Measurements from ENCODE around the gene TWSG1. TPM values are rescaled to one million over a fixed set of nuclear protein-coding genes. Genes with fewer than 3 reads are reported as not detected.
"Not testable (repeated sequence)": the region's sequence is repeated elsewhere in the genome, so short reads cannot be mapped to it uniquely, and the experiment has no call there.

Gene TWSG1
- total RNA-seq, 6 experiments from 2014 or later, result 3.7 to 11.3 (median 5.9) TPM

DNA sequence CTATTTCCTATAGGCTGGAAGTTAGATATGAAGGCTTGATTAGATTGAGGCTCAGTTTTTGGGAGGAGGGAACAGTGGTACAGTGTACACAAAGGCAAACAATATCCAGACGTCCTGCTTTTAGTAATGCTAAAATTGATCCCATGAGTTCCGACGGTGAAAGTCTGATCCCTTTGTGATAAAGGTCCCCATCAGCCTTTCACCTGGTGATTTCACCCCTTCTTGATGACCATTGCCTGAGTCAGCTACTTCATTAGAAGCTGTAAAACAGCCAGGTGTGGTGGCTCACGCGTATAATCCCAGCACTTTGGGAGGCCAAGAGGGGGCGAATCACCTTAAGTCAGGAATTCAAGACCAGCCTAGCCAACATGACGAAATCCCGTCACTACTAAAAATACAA, 29.7 kb downstream of the TWSG1 start:
- TF ChIP-seq, protein P1, sequence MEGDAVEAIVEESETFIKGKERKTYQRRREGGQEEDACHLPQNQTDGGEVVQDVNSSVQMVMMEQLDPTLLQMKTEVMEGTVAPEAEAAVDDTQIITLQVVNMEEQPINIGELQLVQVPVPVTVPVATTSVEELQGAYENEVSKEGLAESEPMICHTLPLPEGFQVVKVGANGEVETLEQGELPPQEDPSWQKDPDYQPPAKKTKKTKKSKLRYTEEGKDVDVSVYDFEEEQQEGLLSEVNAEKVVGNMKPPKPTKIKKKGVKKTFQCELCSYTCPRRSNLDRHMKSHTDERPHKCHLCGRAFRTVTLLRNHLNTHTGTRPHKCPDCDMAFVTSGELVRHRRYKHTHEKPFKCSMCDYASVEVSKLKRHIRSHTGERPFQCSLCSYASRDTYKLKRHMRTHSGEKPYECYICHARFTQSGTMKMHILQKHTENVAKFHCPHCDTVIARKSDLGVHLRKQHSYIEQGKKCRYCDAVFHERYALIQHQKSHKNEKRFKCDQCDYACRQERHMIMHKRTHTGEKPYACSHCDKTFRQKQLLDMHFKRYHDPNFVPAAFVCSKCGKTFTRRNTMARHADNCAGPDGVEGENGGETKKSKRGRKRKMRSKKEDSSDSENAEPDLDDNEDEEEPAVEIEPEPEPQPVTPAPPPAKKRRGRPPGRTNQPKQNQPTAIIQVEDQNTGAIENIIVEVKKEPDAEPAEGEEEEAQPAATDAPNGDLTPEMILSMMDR (IDR thresholded peaks at IDR 0.05), result no peak
- TF ChIP-seq POLR2A (IDR thresholded peaks at IDR 0.05), result no peak
- Histone ChIP-seq H3K9me3 (no peaks in the 10 kb centered on the region), H3K4me1 (no peaks in the 10 kb centered on the region), H3K4me3 (no peak overlapping the region), H3K27ac (no peak overlapping the region), H3K27me3 (no peaks in the 10 kb centered on the region), H3K36me3 (peaks cover 0 to 2% (median 0%) of the 10 kb centered on the region in 4 donors)
- intact Hi-C loops (cut with DNase I), result no loop called here
- ATAC-seq, result no peak
- 90% methylated on average over 7 of the region's 8 CpGs for WGBS (ENCODE audit: insufficient coverage, low coverage, low lambda C conversion rate, missing lambda C conversion rate)
- DNase-seq, result no peak

DNA sequence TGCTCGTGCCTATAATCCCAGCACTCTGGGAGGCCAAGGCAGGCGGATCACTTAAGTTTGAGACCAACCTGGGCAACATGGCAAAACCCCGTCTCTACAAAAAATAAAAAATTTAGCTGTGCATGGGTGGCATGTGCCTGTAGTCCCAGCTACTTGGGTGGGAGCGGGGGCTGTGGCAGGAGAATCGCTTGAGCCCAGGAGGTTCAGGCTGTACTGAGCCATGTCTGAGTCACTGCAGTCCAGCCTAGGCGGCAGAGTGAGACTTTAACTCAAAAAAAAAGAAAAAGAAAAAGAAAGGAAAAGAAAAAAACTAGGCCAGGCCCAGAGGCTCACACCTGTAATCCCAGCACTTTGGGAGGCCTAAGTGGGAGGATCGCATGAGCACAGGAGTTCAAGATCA, 30.8 kb downstream of the TWSG1 start:
- H3K36me3 ChIP-seq, result peaks cover 0 to 2% (median 0%) of the 10 kb centered on the region in 4 donors
- H3K4me1 ChIP-seq, result no peaks in the 10 kb centered on the region
- no peak for TF ChIP-seq POLR2A (IDR thresholded peaks at IDR 0.05)
- TF ChIP-seq, protein P1 (IDR thresholded peaks at IDR 0.05), result no peak
- intact Hi-C loops (cut with DNase I), result no loop called here
- no peaks in the 10 kb centered on the region for H3K9me3 ChIP-seq
- no peak for DNase-seq
- WGBS (ENCODE audit: insufficient coverage, low coverage, low lambda C conversion rate, missing lambda C conversion rate), result 93% methylated on average over 7 of the region's 7 CpGs
- H3K4me3 ChIP-seq, result no peak overlapping the region
- no peaks in the 10 kb centered on the region for H3K27me3 ChIP-seq
- H3K27ac ChIP-seq, result no peak overlapping the region
- no peak for ATAC-seq

DNA sequence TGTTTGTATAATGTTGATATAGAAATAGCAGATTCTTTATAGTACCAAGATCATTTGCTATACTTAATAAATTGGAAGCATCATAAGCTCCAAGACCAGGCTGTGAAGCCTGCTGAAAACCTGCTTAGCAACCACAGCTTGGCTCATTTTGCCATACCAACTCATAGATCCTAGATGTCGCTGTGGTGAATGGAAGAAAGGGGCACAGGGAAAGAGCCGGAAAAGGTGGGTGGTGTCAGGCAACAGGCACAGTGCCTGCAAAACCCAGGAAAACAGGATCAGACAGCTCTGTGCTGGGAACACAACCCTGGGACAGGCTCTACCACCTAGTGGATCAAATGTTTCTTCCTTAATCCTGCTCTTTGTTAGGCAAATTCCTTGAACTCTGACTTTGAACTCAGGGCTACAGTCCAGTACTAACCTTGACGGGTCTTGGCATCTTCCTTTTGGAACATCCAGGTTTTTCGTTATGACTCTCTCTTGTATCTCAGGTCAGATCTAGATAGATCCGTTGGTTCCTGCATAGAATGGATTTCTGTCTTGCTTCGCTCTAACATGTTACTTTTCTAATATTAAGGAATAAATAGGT, 31.6 kb downstream of the TWSG1 start:
- no peak for TF ChIP-seq POLR2A (IDR thresholded peaks at IDR 0.05)
- TF ChIP-seq, protein P1 (IDR thresholded peaks at IDR 0.05), result peak in 3 of 4 donors; percentile 28 to 41 (median 38)
- H3K36me3 ChIP-seq, result no peaks in the 10 kb centered on the region
- H3K4me3 ChIP-seq, result no peak overlapping the region
- DNase-seq (peak in 1 of 3 donors; percentile 23), ATAC-seq (peak; percentile 71 to 93 (median 86))
- intact Hi-C loops (cut with DNase I), result no loop called here
- no peaks in the 10 kb centered on the region for H3K4me1 ChIP-seq
- H3K27me3 ChIP-seq, result no peaks in the 10 kb centered on the region
- H3K9me3 ChIP-seq, result no peaks in the 10 kb centered on the region
- no peak overlapping the region for H3K27ac ChIP-seq
- 41% methylated on average over 6 of the region's 6 CpGs for WGBS (ENCODE audit: insufficient coverage, low coverage, low lambda C conversion rate, missing lambda C conversion rate)

DNA sequence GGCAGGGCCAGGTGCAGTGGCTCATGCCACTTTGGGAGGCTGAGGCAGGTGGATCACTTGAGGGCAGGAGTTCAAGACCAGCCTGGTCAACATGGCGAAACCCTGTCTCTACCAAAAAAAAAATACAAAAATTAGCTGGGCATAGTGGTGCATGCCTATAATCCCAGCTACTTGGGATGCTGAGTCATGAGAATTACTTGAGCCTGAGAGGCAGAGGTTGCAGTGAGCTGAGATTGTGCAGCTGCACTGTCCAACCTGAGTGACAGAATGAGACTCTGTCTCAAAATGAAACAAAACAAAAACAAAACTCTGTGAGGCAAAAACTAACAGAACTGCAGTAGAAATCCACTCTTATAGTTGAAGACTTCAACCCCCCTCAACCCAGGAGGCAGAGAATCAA, 38.7 kb downstream of the TWSG1 start:
- intact Hi-C loops (cut with DNase I); H3K4me1 ChIP-seq; ATAC-seq; H3K27me3 ChIP-seq; H3K27ac ChIP-seq; H3K36me3 ChIP-seq; H3K4me3 ChIP-seq; H3K9me3 ChIP-seq; DNase-seq: not testable (repeated sequence)
- 100% methylated on average over 1 of the region's 1 CpG for WGBS (ENCODE audit: insufficient coverage, low coverage, low lambda C conversion rate, missing lambda C conversion rate)

DNA sequence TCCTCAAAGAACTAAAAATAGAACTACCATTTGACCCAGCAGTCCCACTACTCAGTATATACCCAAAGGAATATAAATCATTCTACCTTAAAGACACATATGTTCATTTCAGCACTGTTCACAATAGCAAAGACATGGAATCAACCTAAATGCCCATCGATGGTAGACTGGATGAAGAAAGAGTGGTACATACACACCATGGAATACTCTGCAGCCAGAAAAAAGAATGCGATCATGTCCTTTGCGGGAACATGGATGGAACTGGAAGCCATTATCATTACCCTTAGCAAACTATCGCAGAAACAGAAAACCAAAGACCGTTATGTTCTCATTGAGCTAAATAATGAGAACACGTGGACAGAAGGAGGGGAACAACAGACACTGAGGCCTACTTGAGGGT, 44.5 kb downstream of the TWSG1 start:
- intact Hi-C loops (cut with DNase I), result no loop called here
- H3K27me3 ChIP-seq, result no peaks in the 10 kb centered on the region
- ATAC-seq, result no peak

More for the DNA sequence above, 44.5 kb downstream of the TWSG1 start:
- H3K4me1 ChIP-seq, result no peaks in the 10 kb centered on the region
- no peak overlapping the region for H3K4me3 ChIP-seq
- no peaks in the 10 kb centered on the region for H3K36me3 ChIP-seq
- TF ChIP-seq POLR2A (IDR thresholded peaks at IDR 0.05), result no peak
- TF ChIP-seq, protein P1 (IDR thresholded peaks at IDR 0.05), result no peak
- H3K9me3 ChIP-seq, result no peaks in the 10 kb centered on the region
- WGBS (ENCODE audit: insufficient coverage, low coverage, low lambda C conversion rate, missing lambda C conversion rate), result 95% methylated on average over 6 of the region's 6 CpGs
- H3K27ac ChIP-seq, result no peak overlapping the region
- no peak for DNase-seq

All from right lobe of liver (tissue), 6 donors.